Type B pancreatic cell (in vitro differentiated cells): Measurements from ENCODE around the gene SLIT2. TPM values are rescaled to one million over a fixed set of nuclear protein-coding genes. Genes with fewer than 3 reads are reported as not detected.

Experiments used
- DNase-seq: peaks from one replicate; pipeline ENCODE4 v3.0.0; 2021; ENCODE audit warnings: mixed read lengths; ENCODE audit not compliant: unreplicated experiment; ENCODE audit errors: extremely low spot score
- H3K27ac Mint-ChIP-seq: 2 replicates; pipeline ENCODE4 v1.8.0; 2021; ENCODE audit warnings: mild to moderate bottlenecking, mixed read lengths
- H3K27me3 Mint-ChIP-seq: 2 replicates; pipeline ENCODE4 v1.8.0; 2021; ENCODE audit warnings: mixed read lengths
- H3K36me3 Mint-ChIP-seq: 2 replicates; pipeline ENCODE4 v1.8.0; 2021; ENCODE audit warnings: mixed read lengths
- H3K4me1 Mint-ChIP-seq: one replicate; pipeline ENCODE4 v1.8.0; 2021; ENCODE audit warnings: mixed read lengths; ENCODE audit not compliant: unreplicated experiment
- H3K4me3 Mint-ChIP-seq: 2 replicates; pipeline ENCODE4 v1.8.0; 2021; ENCODE audit warnings: mild to moderate bottlenecking, mixed read lengths
- H3K9me3 Mint-ChIP-seq: 2 replicates; pipeline ENCODE4 v1.8.0; 2021; ENCODE audit warnings: mixed read lengths
- total RNA-seq: library from RNA; stranded (reverse); gene quantifications from 2 replicates; pipeline ENCODE4 v1.2.1, GENCODE V29; 2021; ENCODE audit warnings: low replicate concordance
- TF ChIP-seq, protein P1 (sequence below): fragments of 200-600 bp; sonication (generic); conservative IDR thresholded peaks from 2 replicates; pipeline ENCODE4 v1.5.0; 2021; ENCODE audit warnings: antibody characterized with exemption, mild to moderate bottlenecking

Gene SLIT2
- total RNA-seq, 1 donor from 2014 or later, result 105 TPM

DNA sequence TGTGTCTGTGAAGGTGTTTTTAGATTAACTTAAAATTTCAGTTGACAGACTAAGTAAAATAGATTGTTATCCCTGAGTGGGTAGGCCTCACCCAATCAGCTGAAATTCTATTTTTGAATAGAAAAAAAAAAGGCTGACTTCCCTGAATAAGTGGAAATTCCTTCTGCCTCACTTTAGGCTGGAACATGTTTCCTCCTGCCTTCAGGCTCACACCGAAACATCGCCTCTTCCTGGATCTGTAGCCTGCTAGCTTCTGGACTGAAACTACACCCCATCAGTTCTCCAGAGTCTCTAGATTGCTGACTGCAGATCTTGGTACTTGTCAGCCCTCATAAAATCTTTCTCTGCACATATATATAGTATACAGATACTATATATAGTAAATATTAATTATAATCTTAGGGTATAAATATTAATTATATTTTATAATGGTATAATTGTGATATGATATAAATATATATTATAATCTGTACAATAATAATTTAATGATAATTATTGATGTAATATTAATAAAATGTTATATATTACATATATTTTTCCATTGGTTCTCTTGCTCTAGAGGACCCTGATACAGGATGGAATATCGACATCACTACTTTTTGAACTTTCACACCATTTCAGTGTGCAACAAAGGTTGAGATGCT is 13.7 kb upstream of the SLIT2 start:
- no peak for DNase-seq
- H3K9me3 Mint-ChIP-seq, result peaks cover under 1% of the 10 kb centered on the region
- H3K36me3 Mint-ChIP-seq, result no peaks in the 10 kb centered on the region
- TF ChIP-seq, protein P1, sequence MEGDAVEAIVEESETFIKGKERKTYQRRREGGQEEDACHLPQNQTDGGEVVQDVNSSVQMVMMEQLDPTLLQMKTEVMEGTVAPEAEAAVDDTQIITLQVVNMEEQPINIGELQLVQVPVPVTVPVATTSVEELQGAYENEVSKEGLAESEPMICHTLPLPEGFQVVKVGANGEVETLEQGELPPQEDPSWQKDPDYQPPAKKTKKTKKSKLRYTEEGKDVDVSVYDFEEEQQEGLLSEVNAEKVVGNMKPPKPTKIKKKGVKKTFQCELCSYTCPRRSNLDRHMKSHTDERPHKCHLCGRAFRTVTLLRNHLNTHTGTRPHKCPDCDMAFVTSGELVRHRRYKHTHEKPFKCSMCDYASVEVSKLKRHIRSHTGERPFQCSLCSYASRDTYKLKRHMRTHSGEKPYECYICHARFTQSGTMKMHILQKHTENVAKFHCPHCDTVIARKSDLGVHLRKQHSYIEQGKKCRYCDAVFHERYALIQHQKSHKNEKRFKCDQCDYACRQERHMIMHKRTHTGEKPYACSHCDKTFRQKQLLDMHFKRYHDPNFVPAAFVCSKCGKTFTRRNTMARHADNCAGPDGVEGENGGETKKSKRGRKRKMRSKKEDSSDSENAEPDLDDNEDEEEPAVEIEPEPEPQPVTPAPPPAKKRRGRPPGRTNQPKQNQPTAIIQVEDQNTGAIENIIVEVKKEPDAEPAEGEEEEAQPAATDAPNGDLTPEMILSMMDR, result no peak
- H3K4me3 Mint-ChIP-seq, result no peak overlapping the region
- no peak overlapping the region for H3K27ac Mint-ChIP-seq
- H3K4me1 Mint-ChIP-seq, result no peaks in the 10 kb centered on the region
- H3K27me3 Mint-ChIP-seq, result peaks cover 3% of the 10 kb centered on the region

DNA sequence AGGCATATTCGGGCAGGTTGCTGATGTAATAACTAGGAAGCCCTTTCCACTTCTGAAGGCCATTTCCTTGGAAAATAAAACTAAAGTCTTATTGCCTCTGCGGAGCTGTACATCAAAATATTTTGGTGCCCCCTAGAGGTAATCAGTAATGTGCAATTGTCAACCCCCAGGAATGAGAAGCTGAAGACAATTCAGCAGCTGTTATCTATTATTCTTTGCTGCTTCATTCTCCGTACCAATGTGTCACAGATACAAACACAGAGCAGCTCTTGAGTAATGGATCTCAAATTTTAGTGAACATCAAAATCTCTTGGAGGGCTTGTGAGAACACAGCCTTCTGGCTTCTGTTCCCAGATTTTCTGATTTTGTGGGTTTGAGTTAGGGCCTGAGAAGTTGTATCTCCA is 3.5 kb upstream of the SLIT2 start:
- no peak for DNase-seq
- H3K36me3 Mint-ChIP-seq, result no peaks in the 10 kb centered on the region
- TF ChIP-seq, protein P1, result peak; percentile 82
- no peak overlapping the region for H3K27ac Mint-ChIP-seq
- H3K4me1 Mint-ChIP-seq, result peaks cover 21% of the 10 kb centered on the region
- peaks cover 25% of the 10 kb centered on the region for H3K27me3 Mint-ChIP-seq
- no peak overlapping the region for H3K4me3 Mint-ChIP-seq
- peaks cover 3% of the 10 kb centered on the region for H3K9me3 Mint-ChIP-seq

DNA sequence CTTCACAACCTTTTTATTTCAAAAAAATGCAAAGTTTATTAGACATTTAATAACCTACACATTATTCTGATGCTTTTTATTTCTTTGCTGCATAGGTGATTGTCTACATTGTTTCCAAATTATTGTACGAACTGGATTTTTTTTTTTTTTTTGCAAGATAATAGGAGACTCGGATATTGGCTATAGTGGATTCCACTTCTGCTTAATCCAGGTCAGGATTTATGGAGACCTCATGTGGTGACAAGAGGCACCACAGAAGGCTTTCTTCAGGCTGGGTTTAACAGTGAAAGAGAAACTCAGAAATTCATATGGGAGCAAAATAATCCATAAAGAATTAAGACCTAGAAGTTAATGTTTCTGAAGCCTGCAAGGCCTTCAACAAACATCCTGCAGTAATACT is 2.4 kb upstream of the SLIT2 start:
- no peak overlapping the region for H3K27ac Mint-ChIP-seq
- peaks cover 37% of the 10 kb centered on the region for H3K27me3 Mint-ChIP-seq
- H3K4me3 Mint-ChIP-seq, result peak overlapping the region; percentile 37
- H3K36me3 Mint-ChIP-seq, result no peaks in the 10 kb centered on the region
- no peaks in the 10 kb centered on the region for H3K9me3 Mint-ChIP-seq
- DNase-seq, result no peak
- H3K4me1 Mint-ChIP-seq, result peaks cover 21% of the 10 kb centered on the region
- TF ChIP-seq, protein P1, result peak; percentile 59

DNA sequence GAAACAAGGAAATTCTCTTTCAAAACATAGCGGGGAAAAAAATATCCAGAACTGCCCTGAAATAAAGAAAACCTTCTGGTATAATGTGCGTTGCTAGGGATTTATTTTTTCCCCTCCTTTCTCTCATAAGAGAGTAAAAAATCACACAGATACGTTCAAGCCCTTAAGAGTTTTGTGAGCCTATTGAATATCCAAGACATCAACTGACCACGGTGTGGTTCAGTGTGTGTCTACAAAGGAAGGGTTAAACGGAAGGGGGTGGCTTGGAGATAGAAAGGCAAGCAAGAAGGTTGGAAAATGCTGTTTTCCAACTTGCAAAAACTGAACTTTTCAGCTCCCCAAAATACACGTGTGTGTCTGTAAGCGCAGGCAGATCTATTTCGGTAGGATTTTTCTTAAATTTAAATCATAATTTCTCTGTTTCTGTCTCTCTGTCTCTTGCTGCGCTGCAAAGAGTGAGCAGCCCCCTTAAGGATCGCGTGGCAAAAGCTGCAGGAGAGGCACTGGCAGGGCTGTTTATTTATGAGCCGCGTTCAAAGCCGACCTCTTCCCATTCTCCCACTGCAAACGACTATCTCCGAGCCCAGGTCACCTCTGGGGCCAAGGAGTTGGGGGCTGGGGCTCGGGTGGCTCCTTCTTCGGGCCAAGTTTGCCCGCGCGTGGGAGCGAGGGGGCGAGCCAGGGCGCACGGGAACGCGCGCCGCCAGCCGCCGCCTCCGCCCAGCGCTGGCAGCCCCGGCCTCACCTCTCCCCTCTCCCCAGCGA is 492 bp upstream of the SLIT2 start:
- TF ChIP-seq, protein P1, result no peak
- Mint-ChIP-seq H3K4me3 (peak overlapping the region; percentile 99), H3K27ac (peak overlapping the region; percentile 40), H3K4me1 (peaks cover 29% of the 10 kb centered on the region), H3K27me3 (peaks cover 54% of the 10 kb centered on the region), H3K9me3 (no peaks in the 10 kb centered on the region), H3K36me3 (peaks cover 10% of the 10 kb centered on the region)
- DNase-seq, result no peak

DNA sequence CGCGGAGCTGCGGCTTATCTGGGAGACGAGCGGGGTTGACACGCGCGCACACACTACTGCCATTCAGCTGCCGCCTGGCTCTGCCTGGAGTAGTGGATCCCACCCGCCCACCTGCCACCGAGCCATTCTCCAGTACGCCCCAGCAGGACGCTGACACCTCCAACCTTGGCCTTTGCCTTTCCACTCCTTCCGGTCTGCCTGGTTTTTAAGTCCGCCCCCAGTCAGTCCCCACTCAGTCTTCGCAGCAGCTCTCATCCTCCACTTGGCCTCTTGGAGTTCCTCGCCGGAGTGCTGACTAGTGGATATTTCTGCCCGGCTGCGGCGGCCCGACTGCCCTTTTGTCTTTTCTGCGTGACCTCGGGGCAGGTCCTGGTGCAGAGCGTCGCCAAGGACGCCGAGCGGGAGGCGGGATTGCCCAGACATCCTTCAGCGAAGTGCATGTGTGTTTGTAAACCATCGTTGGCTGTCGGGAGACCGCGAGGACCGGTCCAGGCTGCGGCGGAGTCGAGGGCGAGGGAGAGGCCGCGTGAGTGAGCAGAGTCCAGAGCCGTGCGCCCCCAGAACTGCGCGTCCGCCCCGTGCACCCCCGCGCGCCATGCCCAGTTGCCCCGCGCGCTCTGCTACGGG is 1.1 kb downstream of the SLIT2 start:
- H3K27ac Mint-ChIP-seq, result peak overlapping the region; percentile 84
- peaks cover 14% of the 10 kb centered on the region for H3K36me3 Mint-ChIP-seq
- H3K27me3 Mint-ChIP-seq, result peaks cover 65% of the 10 kb centered on the region
- DNase-seq, result peak; percentile 72
- peaks cover 35% of the 10 kb centered on the region for H3K4me1 Mint-ChIP-seq
- peak overlapping the region; percentile 99 for H3K4me3 Mint-ChIP-seq
- H3K9me3 Mint-ChIP-seq, result no peaks in the 10 kb centered on the region
- TF ChIP-seq, protein P1, result no peak
